ENCODE data around the gene RANBP10. TPM values are rescaled to one million over a fixed set of nuclear protein-coding genes. Genes with fewer than 3 reads are reported as not detected.

The RANBP10 gene
- total and polyA plus RNA-seq, 2 of the 8 experiments (the other 6 are each of a cell fraction or from before 2014, with no cell fraction given) = 14.2 to 16.8 TPM

- TF ChIP-seq CHD7 (IDR thresholded peaks at IDR 0.05; ENCODE audit: insufficient replicate concordance, low read length) = no peak
- peak; percentile 55; the same call in 1 of the 2 replicates for TF ChIP-seq JUND (IDR thresholded peaks at IDR 0.05; ENCODE audit: low read length)
- TF ChIP-seq RXRA (IDR thresholded peaks at IDR 0.05; ENCODE audit: insufficient read depth, low read depth, low read length) = no peak
- TF ChIP-seq BRCA1 (IDR thresholded peaks at IDR 0.05; ENCODE audit: low read depth, low read length) = no peak
- TF ChIP-seq GTF2F1 (IDR thresholded peaks at IDR 0.05; ENCODE audit: borderline replicate concordance, low read depth, low read length) = no peak
- TF ChIP-seq ATF2 (IDR thresholded peaks at IDR 0.05; ENCODE audit: low read length) = no peak
- TF ChIP-seq SP4 (IDR thresholded peaks at IDR 0.05; ENCODE audit: low read length) = peak; percentile 77; the same call in 1 of the 2 replicates
- TF ChIP-seq HDAC2 (IDR thresholded peaks at IDR 0.05; ENCODE audit: borderline replicate concordance in 1 of 2, low read depth in 2 of 2, low read length in 2 of 2) = no peak; a peak in 1 of 4 replicates
Observed at GRCh38 chr16:67806428-67807147, at the start of gene RANBP10, which contains the start of gene TSNAXIP1 (continued).
